KMS-11 (cell line): ENCODE measurements around the gene TXNL1.

Experiments used
- H2AFZ ChIP-seq: fragments of 200-600 bp; sonication (generic); 2 replicates; pipeline ENCODE4 v1.6.1; 2016; ENCODE audit warnings: antibody characterized with exemption, mixed run types, low read depth
- H3K27ac ChIP-seq: fragments of 200-600 bp; sonication (generic); 2 replicates; pipeline ENCODE4 v1.6.1; 2016; ENCODE audit warnings: mild to moderate bottlenecking, mixed run types
- H3K27me3 ChIP-seq: fragments of 200-600 bp; sonication (generic); 2 replicates; pipeline ENCODE4 v1.6.1; 2017; ENCODE audit warnings: mild to moderate bottlenecking, low read depth, mixed run types, moderate library complexity; ENCODE audit not compliant: insufficient read depth
- H3K36me3 ChIP-seq: fragments of 200-600 bp; sonication (generic); 2 replicates; pipeline ENCODE4 v1.6.1; 2017; ENCODE audit warnings: mild to moderate bottlenecking, mixed run types; ENCODE audit not compliant: insufficient read depth
- H3K4me1 ChIP-seq: fragments of 200-600 bp; sonication (generic); 2 replicates; pipeline ENCODE4 v1.6.1; 2016; ENCODE audit warnings: mild to moderate bottlenecking, low read depth, mixed run types; ENCODE audit not compliant: poor library complexity, severe bottlenecking
- H3K4me2 ChIP-seq: fragments of 200-600 bp; sonication (generic); 2 replicates; pipeline ENCODE4 v1.7.0; 2016; ENCODE audit warnings: mild to moderate bottlenecking, mixed run types
- H3K4me3 ChIP-seq: fragments of 200-600 bp; sonication (generic); IDR thresholded peaks from 2 replicates; pipeline ENCODE4 v1.6.1; 2017; ENCODE audit warnings: low read depth, low read length, mixed read lengths; ENCODE audit not compliant: insufficient read depth
- H3K79me2 ChIP-seq: fragments of 200-600 bp; sonication (generic); 2 replicates; pipeline ENCODE4 v1.6.1; 2016; ENCODE audit warnings: low read depth, mixed run types; ENCODE audit not compliant: insufficient read depth
- H3K9ac ChIP-seq: fragments of 200-600 bp; sonication (generic); 2 replicates; pipeline ENCODE4 v1.6.1; 2016; ENCODE audit warnings: mild to moderate bottlenecking, mixed run types
- H4K20me1 ChIP-seq: fragments of 200-600 bp; sonication (generic); 2 replicates; pipeline ENCODE4 v1.6.1; 2016; ENCODE audit warnings: mild to moderate bottlenecking, mixed run types; ENCODE audit not compliant: insufficient read depth
- CTCF ChIP-seq: fragments of 200-600 bp; sonication (generic); conservative IDR thresholded peaks from 2 replicates; pipeline ENCODE4 v1.6.1; 2017; ENCODE audit warnings: low read depth, mild to moderate bottlenecking, antibody characterized with exemption, low read length, moderate library complexity, mixed read lengths

The TXNL1 gene

DNA sequence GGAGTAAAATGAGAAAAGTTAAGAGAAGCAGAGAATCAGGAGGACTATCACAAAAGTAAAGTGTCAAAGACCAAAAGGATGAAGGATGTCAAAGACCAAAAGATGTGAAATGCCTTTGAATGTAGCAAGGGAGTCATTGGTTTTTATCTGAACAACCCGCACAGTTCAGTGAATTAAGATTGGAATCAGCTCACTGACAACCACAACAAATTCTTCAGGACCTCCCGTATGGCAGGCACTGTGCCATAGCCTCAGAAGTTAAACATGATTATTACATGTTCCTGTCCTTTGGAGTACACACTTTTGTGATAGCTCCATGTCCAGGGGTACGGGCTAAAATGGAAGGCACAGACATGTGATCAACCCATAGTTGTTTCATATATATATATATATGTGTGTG, 5.0 kb upstream of the TXNL1 start:
- no peaks in the 10 kb centered on the region for H3K27me3 ChIP-seq
- no peaks in the 10 kb centered on the region for H3K36me3 ChIP-seq
- H3K79me2 ChIP-seq = no peaks in the 10 kb centered on the region; the same call in 1 of the 2 replicates
- peaks cover 22% of the 10 kb centered on the region for H3K4me1 ChIP-seq
- H3K27ac ChIP-seq = no peak overlapping the region
- no peaks in the 10 kb centered on the region for H4K20me1 ChIP-seq
- H3K9ac ChIP-seq = no peak overlapping the region
- no peak for TF ChIP-seq CTCF
- H3K4me3 ChIP-seq = no peak overlapping the region
- H2AFZ ChIP-seq = no peak overlapping the region
- no peak overlapping the region for H3K4me2 ChIP-seq

DNA sequence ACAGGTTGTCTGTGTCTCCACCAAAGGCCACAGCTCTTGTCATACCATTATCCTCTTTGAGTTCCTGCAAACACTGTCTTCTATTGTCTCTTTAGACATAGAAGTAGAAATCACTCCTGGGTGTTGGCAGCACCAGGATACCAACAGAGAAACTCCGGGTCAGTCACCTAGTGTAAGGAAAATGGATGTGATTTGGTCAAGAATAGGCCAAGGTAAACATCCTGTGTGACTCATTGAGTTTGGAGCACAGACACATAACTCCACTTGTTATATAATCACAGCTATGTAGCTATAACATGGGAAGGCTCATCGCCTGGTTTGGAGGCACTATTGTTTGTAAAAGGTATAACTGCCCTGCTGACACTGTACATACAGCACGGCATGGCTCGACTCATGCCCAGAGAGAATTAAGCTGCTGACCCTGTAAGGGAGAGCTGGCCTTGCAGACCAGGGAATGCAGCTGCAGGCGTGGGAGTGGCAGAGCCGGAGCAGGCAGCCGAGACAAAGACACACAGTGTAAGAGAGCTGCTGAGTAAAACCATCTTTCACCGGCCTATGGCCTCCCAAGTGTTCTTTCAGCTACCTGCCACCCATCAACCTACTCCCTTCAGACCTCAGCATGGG, 3.4 kb upstream of the TXNL1 start:
- Histone ChIP-seq H3K27me3 (no peaks in the 10 kb centered on the region), H3K4me2 (no peak overlapping the region), H3K79me2 (peaks cover 15% of the 10 kb centered on the region), H3K4me3 (no peak overlapping the region), H3K4me1 (peaks cover 23% of the 10 kb centered on the region), H3K36me3 (no peaks in the 10 kb centered on the region), H2AFZ (no peak overlapping the region), H3K27ac (no peak overlapping the region), H4K20me1 (peaks cover 3% of the 10 kb centered on the region), H3K9ac (no peak overlapping the region)
- no peak for TF ChIP-seq CTCF

DNA sequence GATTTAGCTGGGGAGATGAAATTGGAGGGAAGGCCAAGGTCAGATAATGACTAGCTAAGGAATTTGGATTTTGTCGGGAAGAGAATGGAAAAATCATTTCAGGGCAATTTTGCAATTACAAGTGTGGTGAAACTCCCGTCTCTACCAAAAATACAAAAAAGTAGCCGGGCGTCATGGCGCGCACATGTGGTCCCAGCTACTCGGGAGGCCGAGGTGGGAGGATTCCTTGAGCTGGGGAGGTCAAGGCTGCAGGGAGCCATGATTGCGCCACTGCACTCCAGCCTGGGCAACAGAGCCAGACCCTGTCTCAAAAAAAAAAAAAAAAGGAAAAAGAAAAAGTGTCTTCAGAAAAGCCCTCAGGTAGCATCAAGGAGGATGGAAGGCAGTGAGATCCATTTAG, 1.2 kb upstream of the TXNL1 start:
- peak overlapping the region; percentile 89 for H3K4me2 ChIP-seq
- H3K79me2 ChIP-seq = peaks cover 38% of the 10 kb centered on the region
- peaks cover 34% of the 10 kb centered on the region for H3K4me1 ChIP-seq
- peaks cover 25% of the 10 kb centered on the region for H4K20me1 ChIP-seq
- peak overlapping the region; percentile 98; the same call in 1 of the 2 replicates for H3K9ac ChIP-seq
- no peaks in the 10 kb centered on the region; the same call in 1 of the 2 replicates for H3K36me3 ChIP-seq
- no peak for TF ChIP-seq CTCF
- no peak overlapping the region for H3K4me3 ChIP-seq
- peak overlapping the region; percentile 91 for H2AFZ ChIP-seq
- no peaks in the 10 kb centered on the region for H3K27me3 ChIP-seq
- peak overlapping the region; percentile 95 for H3K27ac ChIP-seq

GRCh38 chr18:56639104-56639381, 651 bp upstream of the TXNL1 start:
- Histone ChIP-seq H4K20me1 (peaks cover 31% of the 10 kb centered on the region), H3K27ac (peak overlapping the region; percentile 95), H3K4me3 (peak overlapping the region; percentile 58), H3K27me3 (no peaks in the 10 kb centered on the region), H3K9ac (peak overlapping the region; percentile 98), H3K4me1 (peaks cover 39% of the 10 kb centered on the region), H3K79me2 (peaks cover 43% of the 10 kb centered on the region), H3K36me3 (no peaks in the 10 kb centered on the region; the same call in 1 of the 2 replicates), H2AFZ (peak overlapping the region; percentile 91), H3K4me2 (peak overlapping the region; percentile 89)
- TF ChIP-seq CTCF = no peak
